Activated B cell treated with CpG ODN at 0.5 μM for 24 hours (primary cell): Measurements from ENCODE around the gene NCAM1. TPM values are rescaled to one million over a fixed set of nuclear protein-coding genes. Genes with fewer than 3 reads are reported as not detected.

Experiments
- ATAC-seq: fragments of 200-7000 bp; cut with Tn5 transposase; one replicate; pipeline ENCODE4 v1.10.0; 2021; ENCODE audit warnings: low read depth, mild to moderate bottlenecking, moderate library complexity
- CTCF ChIA-PET: fragments of 350-600 bp; sonication (Branson Sonifier 250); formaldehyde crosslinking; loops from one replicate; lab custom pipeline; 2021; ENCODE audit warnings: antibody characterized with exemption; lab: Charles Lee
- POLR2A ChIA-PET: fragments of 350-600 bp; sonication (Branson Sonifier 250); formaldehyde crosslinking; loops from one replicate; lab custom pipeline; 2021; ENCODE audit warnings: antibody characterized with exemption; lab: Charles Lee
- DNase-seq: peaks from one replicate; pipeline ENCODE4 v3.0.0; 2022
- H3K27ac Mint-ChIP-seq: one replicate; pipeline ENCODE4 v1.8.0; 2020; ENCODE audit warnings: mixed read lengths
- H3K27me3 Mint-ChIP-seq: one replicate; pipeline ENCODE4 v1.8.0; 2021; ENCODE audit warnings: mixed read lengths
- H3K36me3 Mint-ChIP-seq: one replicate; pipeline ENCODE4 v1.8.0; 2021; ENCODE audit warnings: low read depth, mixed read lengths
- H3K4me1 Mint-ChIP-seq: one replicate; pipeline ENCODE4 v1.8.0; 2021; ENCODE audit warnings: mixed read lengths
- H3K4me3 Mint-ChIP-seq: one replicate; pipeline ENCODE4 v1.8.0; 2020; ENCODE audit warnings: mild to moderate bottlenecking, mixed read lengths
- H3K9me3 Mint-ChIP-seq: one replicate; pipeline ENCODE4 v1.8.0; 2020; ENCODE audit warnings: mixed read lengths
- intact Hi-C: fragments of 100-400 bp; cut with micrococcal nuclease; formaldehyde crosslinking; loops from one replicate; pipeline ENCODE4 v1.15.1; 2024
- total RNA-seq: library from RNA; stranded (reverse); gene quantifications from 2 replicates; pipeline ENCODE4 v1.2.3, GENCODE V29; 2022
- TF ChIP-seq, protein P1 (sequence below): fragments of 200-600 bp; IDR thresholded peaks from one replicate; pipeline ENCODE4 v1.8.0; 2022; ENCODE audit warnings: antibody characterized with exemption, mild to moderate bottlenecking

The NCAM1 gene
- total RNA-seq, 1 donor from 2014 or later: not detected

DNA sequence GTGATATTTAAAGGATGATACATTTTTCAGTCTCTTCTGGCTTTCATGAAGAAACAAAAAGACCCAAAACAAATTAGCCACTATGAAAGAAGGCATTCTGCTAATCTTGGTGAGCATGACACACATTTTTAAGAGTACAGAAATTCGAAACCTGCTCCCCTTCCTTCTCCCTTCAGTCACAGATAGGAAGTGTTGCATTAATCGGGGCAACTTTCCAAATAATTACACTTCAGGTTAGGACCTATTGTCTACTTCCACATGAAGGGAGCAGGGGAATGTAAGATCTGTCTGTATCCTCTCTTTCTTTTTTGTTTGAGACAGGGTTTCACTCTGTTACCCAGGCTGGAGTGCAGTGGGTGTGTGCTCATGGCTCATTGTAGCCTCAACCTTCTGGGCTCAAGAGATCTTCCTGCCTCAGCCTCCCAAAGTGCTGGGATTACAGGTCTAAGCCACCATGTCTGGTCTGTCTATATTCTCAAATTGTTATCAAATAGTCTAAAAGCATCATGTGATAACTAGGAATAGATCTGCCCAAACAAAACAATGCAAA, 45.8 kb downstream of the NCAM1 start:
- DNase-seq: no peak
- ChIA-PET POLR2A (no interaction called here), CTCF (no interaction called here)
- no peaks in the 10 kb centered on the region for H3K27me3 Mint-ChIP-seq
- H3K4me3 Mint-ChIP-seq: no peak overlapping the region
- intact Hi-C loops: no loop called here
- no peaks in the 10 kb centered on the region for H3K9me3 Mint-ChIP-seq
- ATAC-seq: no peak
- no peaks in the 10 kb centered on the region for H3K4me1 Mint-ChIP-seq
- H3K27ac Mint-ChIP-seq: no peak overlapping the region
- H3K36me3 Mint-ChIP-seq: no peaks in the 10 kb centered on the region
- TF ChIP-seq, protein P1, sequence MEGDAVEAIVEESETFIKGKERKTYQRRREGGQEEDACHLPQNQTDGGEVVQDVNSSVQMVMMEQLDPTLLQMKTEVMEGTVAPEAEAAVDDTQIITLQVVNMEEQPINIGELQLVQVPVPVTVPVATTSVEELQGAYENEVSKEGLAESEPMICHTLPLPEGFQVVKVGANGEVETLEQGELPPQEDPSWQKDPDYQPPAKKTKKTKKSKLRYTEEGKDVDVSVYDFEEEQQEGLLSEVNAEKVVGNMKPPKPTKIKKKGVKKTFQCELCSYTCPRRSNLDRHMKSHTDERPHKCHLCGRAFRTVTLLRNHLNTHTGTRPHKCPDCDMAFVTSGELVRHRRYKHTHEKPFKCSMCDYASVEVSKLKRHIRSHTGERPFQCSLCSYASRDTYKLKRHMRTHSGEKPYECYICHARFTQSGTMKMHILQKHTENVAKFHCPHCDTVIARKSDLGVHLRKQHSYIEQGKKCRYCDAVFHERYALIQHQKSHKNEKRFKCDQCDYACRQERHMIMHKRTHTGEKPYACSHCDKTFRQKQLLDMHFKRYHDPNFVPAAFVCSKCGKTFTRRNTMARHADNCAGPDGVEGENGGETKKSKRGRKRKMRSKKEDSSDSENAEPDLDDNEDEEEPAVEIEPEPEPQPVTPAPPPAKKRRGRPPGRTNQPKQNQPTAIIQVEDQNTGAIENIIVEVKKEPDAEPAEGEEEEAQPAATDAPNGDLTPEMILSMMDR: no peak

GRCh38 chr11:113014262-113015097, 53.3 kb downstream of the NCAM1 start:
- no peaks in the 10 kb centered on the region for H3K36me3 Mint-ChIP-seq
- H3K27me3 Mint-ChIP-seq: no peaks in the 10 kb centered on the region
- intact Hi-C loops: no loop called here
- TF ChIP-seq, protein P1: no peak
- H3K4me1 Mint-ChIP-seq: no peaks in the 10 kb centered on the region
- no peak overlapping the region for H3K27ac Mint-ChIP-seq
- H3K4me3 Mint-ChIP-seq: no peak overlapping the region
- ChIA-PET POLR2A (no interaction called here), CTCF (no interaction called here)
- DNase-seq (no peak), ATAC-seq (no peak)
- no peaks in the 10 kb centered on the region for H3K9me3 Mint-ChIP-seq

DNA sequence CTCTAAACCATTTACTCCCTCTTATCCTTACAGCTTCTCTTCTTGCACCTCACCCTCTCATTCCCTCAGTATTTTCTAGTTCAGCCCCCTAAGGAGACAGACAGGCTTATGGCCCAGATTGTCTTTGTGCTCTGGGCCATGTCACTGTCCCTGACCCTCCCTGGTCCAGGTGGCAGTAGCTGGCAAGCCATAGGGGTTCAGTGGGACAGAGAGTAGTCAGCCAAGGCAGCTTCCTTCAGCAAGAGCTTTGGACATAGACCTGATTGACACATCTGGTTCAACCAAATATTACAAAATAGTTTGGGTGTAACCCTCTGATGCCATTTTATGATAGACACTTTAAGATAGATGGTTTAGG, 53.9 kb downstream of the NCAM1 start:
- intact Hi-C loops: no loop called here
- no peaks in the 10 kb centered on the region for H3K36me3 Mint-ChIP-seq
- H3K9me3 Mint-ChIP-seq: no peaks in the 10 kb centered on the region
- CTCF ChIA-PET: no interaction called here
- POLR2A ChIA-PET: no interaction called here
- DNase-seq (no peak), ATAC-seq (no peak)
- H3K4me1 Mint-ChIP-seq: no peaks in the 10 kb centered on the region
- no peak overlapping the region for H3K27ac Mint-ChIP-seq
- TF ChIP-seq, protein P1: no peak
- no peak overlapping the region for H3K4me3 Mint-ChIP-seq
- no peaks in the 10 kb centered on the region for H3K27me3 Mint-ChIP-seq

DNA sequence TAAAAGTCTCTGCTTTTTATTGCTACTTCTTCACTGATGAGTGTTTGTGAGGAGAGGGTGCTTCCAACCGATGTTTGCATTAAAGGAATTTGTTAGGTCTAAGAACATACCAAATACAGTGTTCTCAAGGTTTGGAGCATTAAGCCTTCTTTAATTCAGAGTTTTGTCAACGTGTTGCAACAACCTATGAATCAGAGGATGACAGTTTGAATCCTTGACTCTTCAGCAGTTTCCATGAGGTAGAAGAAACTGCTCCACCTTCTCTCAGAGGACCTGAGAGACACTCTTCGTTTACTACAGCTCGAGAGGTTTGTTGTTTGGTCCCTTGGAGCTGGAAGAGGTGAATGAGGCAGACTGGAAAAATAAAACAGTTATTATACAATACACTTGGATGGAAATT, 55.7 kb downstream of the NCAM1 start:
- ChIA-PET POLR2A (no interaction called here), CTCF (no interaction called here)
- TF ChIP-seq, protein P1: no peak
- H3K9me3 Mint-ChIP-seq: no peaks in the 10 kb centered on the region
- DNase-seq (no peak), ATAC-seq (no peak)
- no peak overlapping the region for H3K4me3 Mint-ChIP-seq
- no peaks in the 10 kb centered on the region for H3K36me3 Mint-ChIP-seq
- H3K27ac Mint-ChIP-seq: no peak overlapping the region
- intact Hi-C loops: no loop called here
- no peaks in the 10 kb centered on the region for H3K27me3 Mint-ChIP-seq
- no peaks in the 10 kb centered on the region for H3K4me1 Mint-ChIP-seq

- no peak for DNase-seq
- intact Hi-C loops: no loop called here
- POLR2A ChIA-PET: no interaction called here
- TF ChIP-seq, protein P1: no peak
- no peaks in the 10 kb centered on the region for H3K36me3 Mint-ChIP-seq
- H3K4me3 Mint-ChIP-seq: no peak overlapping the region
- no peaks in the 10 kb centered on the region for H3K9me3 Mint-ChIP-seq
- CTCF ChIA-PET: no interaction called here
- ATAC-seq: no peak
- H3K27ac Mint-ChIP-seq: no peak overlapping the region
- H3K4me1 Mint-ChIP-seq: no peaks in the 10 kb centered on the region
- H3K27me3 Mint-ChIP-seq: no peaks in the 10 kb centered on the region
These were observed 57.7 kb downstream of the NCAM1 start for GRCh38 chr11:113018913-113019312.
